H9 (cell line): ENCODE data around the gene DIP2A. TPM values are rescaled to one million over a fixed set of nuclear protein-coding genes. Genes with fewer than 3 reads are reported as not detected.

Experiments used
- DNase-seq: peaks from one replicate; pipeline ENCODE4 v3.0.0-alpha.2; 2017
- H2AFZ ChIP-seq: one replicate; pipeline ENCODE4 v1.6.1; 2013; ENCODE audit warnings: mild to moderate bottlenecking, low read length, control low read depth, moderate library complexity
- H2AK5ac ChIP-seq: 2 replicates; pipeline ENCODE4 v1.6.1; 2013; ENCODE audit warnings: low read length, control low read depth, mixed read lengths; ENCODE audit not compliant: insufficient read length
- H2BK120ac ChIP-seq: one replicate; pipeline ENCODE4 v1.6.1; 2013; ENCODE audit warnings: low read depth, mild to moderate bottlenecking, low read length, control low read depth, inconsistent platforms; ENCODE audit not compliant: poor library complexity, severe bottlenecking
- H2BK12ac ChIP-seq: 2 replicates; pipeline ENCODE4 v1.6.1; 2013; ENCODE audit warnings: low read length, control low read depth, mixed read lengths, low read depth; ENCODE audit not compliant: insufficient read length
- H2BK15ac ChIP-seq: 2 replicates; pipeline ENCODE4 v1.6.1; 2013; ENCODE audit warnings: low read depth, low read length, control low read depth
- H2BK20ac ChIP-seq: one replicate; pipeline ENCODE4 v1.6.1; 2013; ENCODE audit warnings: low read depth, mild to moderate bottlenecking, low read length, control low read depth, inconsistent platforms; ENCODE audit not compliant: poor library complexity, severe bottlenecking
- H2BK5ac ChIP-seq: 2 replicates; pipeline ENCODE4 v1.6.1; 2013; ENCODE audit warnings: low read length, control low read depth, mixed read lengths; ENCODE audit not compliant: insufficient read length
- H3K14ac ChIP-seq: 2 replicates; pipeline ENCODE4 v1.6.1; 2013; ENCODE audit warnings: low read length, control low read depth; ENCODE audit not compliant: insufficient read depth
- H3K18ac ChIP-seq: 2 replicates; pipeline ENCODE4 v1.6.1; 2013; ENCODE audit warnings: low read depth, mild to moderate bottlenecking, mixed read lengths, low read length, control low read depth; ENCODE audit not compliant: insufficient read length
- H3K23ac ChIP-seq: 2 replicates; pipeline ENCODE4 v1.6.1; 2013; ENCODE audit warnings: low read length, control low read depth, mixed read lengths, low read depth; ENCODE audit not compliant: insufficient read length
- H3K23me2 ChIP-seq: 2 replicates; pipeline ENCODE4 v1.6.1; 2013; ENCODE audit warnings: low read depth, mild to moderate bottlenecking, mixed read lengths, low read length, control low read depth; ENCODE audit not compliant: insufficient read length, poor library complexity, severe bottlenecking
- H3K27ac ChIP-seq: 2 replicates; pipeline ENCODE4 v1.5.1; 2013; ENCODE audit warnings: low read length, control low read depth, mixed read lengths, low read depth; ENCODE audit not compliant: insufficient read length
- H3K27me3 ChIP-seq: 2 replicates; pipeline ENCODE4 v1.6.1; 2013; ENCODE audit warnings: low read length, control low read depth, inconsistent platforms; ENCODE audit not compliant: insufficient read depth
- H3K4ac ChIP-seq: 2 replicates; pipeline ENCODE4 v1.6.1; 2013; ENCODE audit warnings: low read depth, mild to moderate bottlenecking, control low read depth, inconsistent platforms, low read length, moderate library complexity
- H3K4me1 ChIP-seq: 2 replicates; pipeline ENCODE4 v1.6.1; 2013; ENCODE audit warnings: low read length, control low read depth, inconsistent platforms; ENCODE audit not compliant: insufficient read depth
- H3K4me2 ChIP-seq: 2 replicates; pipeline ENCODE4 v1.6.1; 2013; ENCODE audit warnings: low read length, control low read depth, mixed read lengths; ENCODE audit not compliant: insufficient read length, insufficient read depth
- H3K56ac ChIP-seq: 2 replicates; pipeline ENCODE4 v1.6.1; 2013; ENCODE audit warnings: low read depth, mild to moderate bottlenecking, mixed read lengths, low read length, control low read depth; ENCODE audit not compliant: insufficient read length
- H3K79me1 ChIP-seq: 2 replicates; pipeline ENCODE4 v1.6.1; 2013; ENCODE audit warnings: low read depth, mild to moderate bottlenecking, moderate library complexity, low read length, control low read depth, inconsistent platforms; ENCODE audit not compliant: insufficient read depth, poor library complexity, severe bottlenecking
- H3K79me2 ChIP-seq: 2 replicates; pipeline ENCODE4 v1.6.1; 2013; ENCODE audit warnings: low read length, control low read depth, inconsistent platforms; ENCODE audit not compliant: insufficient read depth
- H3K9ac ChIP-seq: 2 replicates; pipeline ENCODE4 v1.6.1; 2013; ENCODE audit warnings: low read length, control low read depth, mixed read lengths; ENCODE audit not compliant: insufficient read length; ENCODE audit errors: extremely low read depth
- H3K9me3 ChIP-seq: one replicate; pipeline ENCODE4 v1.6.1; 2013; ENCODE audit warnings: low read depth, low read length, inconsistent platforms; ENCODE audit not compliant: control insufficient read depth
- H3T11ph ChIP-seq: one replicate; pipeline ENCODE4 v1.6.1; 2013; ENCODE audit warnings: mild to moderate bottlenecking, low read length, control low read depth, inconsistent platforms
- H4K20me1 ChIP-seq: one replicate; pipeline ENCODE4 v1.6.1; 2013; ENCODE audit not compliant: control insufficient read depth, insufficient read length, insufficient read depth
- H4K5ac ChIP-seq: 2 replicates; pipeline ENCODE4 v1.6.1; 2013; ENCODE audit warnings: low read depth, mild to moderate bottlenecking, mixed read lengths, low read length, control low read depth; ENCODE audit not compliant: insufficient read length
- H4K8ac ChIP-seq: replicated peaks from 2 replicates; pipeline ENCODE4 v1.6.1; 2013; ENCODE audit warnings: low read length, control low read depth, mixed read lengths, low read depth; ENCODE audit not compliant: insufficient read length
- H4K91ac ChIP-seq: 2 replicates; pipeline ENCODE4 v1.6.1; 2013; ENCODE audit warnings: low read depth, mild to moderate bottlenecking, moderate library complexity, mixed read lengths, low read length, control low read depth; ENCODE audit not compliant: insufficient read length
- H3K27ac Mint-ChIP-seq, 3 experiments: 2 replicates in 2 of 3; 3 replicates in 1 of 3; pipeline ENCODE4 v1.8.0; 2020 to 2021; ENCODE audit warnings: mixed read lengths in 3 of 3, mild to moderate bottlenecking in 1 of 3, moderate library complexity in 1 of 3
- H3K27me3 Mint-ChIP-seq: 2 replicates; pipeline ENCODE4 v1.8.0; 2021; ENCODE audit warnings: low read depth, mild to moderate bottlenecking, moderate library complexity, mixed read lengths
- H3K36me3 Mint-ChIP-seq, 3 experiments: 2 replicates in 2 of 3; 3 replicates in 1 of 3; pipeline ENCODE4 v1.8.0; 2020 to 2021; ENCODE audit warnings: low read depth in 3 of 3, mixed read lengths in 3 of 3; ENCODE audit not compliant: insufficient read depth in 1 of 3
- H3K4me1 Mint-ChIP-seq, 2 experiments: 2 replicates each; pipeline ENCODE4 v1.8.0; 2020; ENCODE audit warnings: mixed read lengths in 2 of 2
- H3K4me3 Mint-ChIP-seq, 2 experiments: 2 replicates in 1 of 2; 3 replicates in 1 of 2; pipeline ENCODE4 v1.8.0; 2020 to 2021; ENCODE audit warnings: mild to moderate bottlenecking in 2 of 2, mixed read lengths in 2 of 2, moderate library complexity in 1 of 2
- H3K9me3 Mint-ChIP-seq, 2 experiments: 2 replicates in 1 of 2; 3 replicates in 1 of 2; pipeline ENCODE4 v1.8.0; 2020; ENCODE audit warnings: mild to moderate bottlenecking in 2 of 2, mixed read lengths in 2 of 2, moderate library complexity in 1 of 2
- WGBS: extraction: QIAGEN DNeasy Blood & Tissue Kit; methylation state at CpG from one replicate; pipeline ENCODE4 v1.1.7; 2013; ENCODE audit warnings: missing lambda C conversion rate, low lambda C conversion rate, mixed read lengths; ENCODE audit not compliant: insufficient read length; ENCODE audit errors: extremely low coverage; 5-methylcytosine and 5-hydroxymethylcytosine counted together
- total RNA-seq: library from RNA; stranded (reverse); gene quantifications from 2 replicates; pipeline ENCODE4 v1.2.1, GENCODE V29; 2021
- TF ChIP-seq, protein P1 (sequence below): fragments of 200-600 bp; sonication (generic); conservative IDR thresholded peaks from 3 replicates; pipeline ENCODE4 v1.8.0; 2021; ENCODE audit warnings: antibody characterized with exemption, mild to moderate bottlenecking

Gene DIP2A
- total RNA-seq, 1 experiment from 2014 or later: 25.2 TPM

DNA sequence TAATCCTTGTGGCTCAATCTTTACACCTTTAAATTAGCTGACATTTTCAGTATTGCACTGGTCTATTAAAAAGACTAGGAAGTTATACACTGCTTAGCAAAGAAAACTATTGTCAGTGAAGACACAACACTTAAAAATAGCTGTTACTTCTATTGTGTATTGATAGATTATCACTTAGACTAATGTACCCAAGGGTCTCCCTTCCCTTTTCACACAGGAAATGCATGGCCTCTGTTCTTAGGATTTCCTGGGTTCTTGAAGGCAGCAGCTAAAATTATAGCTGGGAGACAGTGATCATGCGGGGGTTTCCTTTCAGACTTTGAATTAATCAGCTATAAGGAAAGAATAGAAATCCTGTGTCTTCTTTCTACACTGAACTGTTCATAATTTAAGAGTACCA, 12.8 kb downstream of the DIP2A start:
- Histone ChIP-seq H3K27me3 (no peaks in the 10 kb centered on the region), H2BK20ac (no peak overlapping the region), H4K20me1 (no peaks in the 10 kb centered on the region), H2AFZ (no peak overlapping the region), H3K27ac (no peak overlapping the region), H3K79me2 (no peaks in the 10 kb centered on the region), H4K8ac (no peak overlapping the region), H3K23me2 (no peaks in the 10 kb centered on the region), H2BK12ac (no peak overlapping the region), H4K5ac (no peak overlapping the region), H3K9ac (no peak overlapping the region), H3K18ac (no peak overlapping the region), H3K56ac (no peak overlapping the region), H2BK5ac (no peak overlapping the region), H3K4me2 (no peak overlapping the region), H3K9me3 (no peaks in the 10 kb centered on the region), H2BK15ac (no peak overlapping the region), H2AK5ac (no peak overlapping the region), H3K23ac (no peak overlapping the region), H2BK120ac (no peak overlapping the region), H3K4me1 (no peaks in the 10 kb centered on the region), H3K4ac (no peak overlapping the region), H3T11ph (no peak overlapping the region), H4K91ac (no peak overlapping the region), H3K14ac (no peak overlapping the region), H3K79me1 (no peaks in the 10 kb centered on the region)
- 0 out of 7 replicates have a peak overlapping the region, but pooled peaks of 1 of the 3 experiments have one; percentile 32 for H3K27ac Mint-ChIP-seq
- H3K9me3 Mint-ChIP-seq: no peaks in the 10 kb centered on the region
- peaks cover 2 to 3% (median 2%) of the 10 kb centered on the region in 3 experiments; a peak in 5 of 7 replicates for H3K36me3 Mint-ChIP-seq
- no peaks in the 10 kb centered on the region for H3K27me3 Mint-ChIP-seq
- no CpG with 5 or more reads among the region's 1 CpG for WGBS
- TF ChIP-seq, protein P1, sequence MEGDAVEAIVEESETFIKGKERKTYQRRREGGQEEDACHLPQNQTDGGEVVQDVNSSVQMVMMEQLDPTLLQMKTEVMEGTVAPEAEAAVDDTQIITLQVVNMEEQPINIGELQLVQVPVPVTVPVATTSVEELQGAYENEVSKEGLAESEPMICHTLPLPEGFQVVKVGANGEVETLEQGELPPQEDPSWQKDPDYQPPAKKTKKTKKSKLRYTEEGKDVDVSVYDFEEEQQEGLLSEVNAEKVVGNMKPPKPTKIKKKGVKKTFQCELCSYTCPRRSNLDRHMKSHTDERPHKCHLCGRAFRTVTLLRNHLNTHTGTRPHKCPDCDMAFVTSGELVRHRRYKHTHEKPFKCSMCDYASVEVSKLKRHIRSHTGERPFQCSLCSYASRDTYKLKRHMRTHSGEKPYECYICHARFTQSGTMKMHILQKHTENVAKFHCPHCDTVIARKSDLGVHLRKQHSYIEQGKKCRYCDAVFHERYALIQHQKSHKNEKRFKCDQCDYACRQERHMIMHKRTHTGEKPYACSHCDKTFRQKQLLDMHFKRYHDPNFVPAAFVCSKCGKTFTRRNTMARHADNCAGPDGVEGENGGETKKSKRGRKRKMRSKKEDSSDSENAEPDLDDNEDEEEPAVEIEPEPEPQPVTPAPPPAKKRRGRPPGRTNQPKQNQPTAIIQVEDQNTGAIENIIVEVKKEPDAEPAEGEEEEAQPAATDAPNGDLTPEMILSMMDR: no peak
- no peak for DNase-seq
- H3K4me3 Mint-ChIP-seq: no peak overlapping the region
- no peaks in the 10 kb centered on the region for H3K4me1 Mint-ChIP-seq
